Panc1 (cell line): Measurements from ENCODE around the gene P2RX3. TPM values are rescaled to one million over a fixed set of nuclear protein-coding genes. Genes with fewer than 3 reads are reported as not detected.

Experiments used
- ATAC-seq: fragments of 200-7000 bp; cut with Tn5 transposase; 2 replicates; pipeline ENCODE4 v1.9.1; 2020; ENCODE audit warnings: mild to moderate bottlenecking, moderate library complexity
- BruUV-seq: library from RNA; stranded (reverse); fragments of 400-500 nt; replicated peaks from 2 replicates; lab custom pipeline; 2021; lab: Mats Ljungman, UMichigan
- CTCF ChIA-PET: fragments of 300-600 bp; sonication (Branson Sonifier 250); formaldehyde crosslinking; loops from one replicate; lab custom pipeline; 2022; ENCODE audit warnings: antibody characterized with exemption; lab: Charles Lee
- POLR2A ChIA-PET: fragments of 300-600 bp; sonication (Branson Sonifier 250); formaldehyde crosslinking; loops from one replicate; lab custom pipeline; 2022; ENCODE audit warnings: antibody characterized with exemption; lab: Charles Lee
- DNase-seq: peaks from one replicate; pipeline ENCODE4 v3.0.0-alpha.2; 2010; ENCODE audit warnings: low read depth, low spot score
- H3K27ac ChIP-seq: 2 replicates; pipeline ENCODE4 v1.5.1; 2011; ENCODE audit warnings: mild to moderate bottlenecking, low read length, inconsistent platforms
- H3K27me3 ChIP-seq: fragments of 200-500 bp; sonication (Bioruptor generic); 2 replicates; pipeline ENCODE4 v1.6.0; 2014; ENCODE audit warnings: low read length, inconsistent platforms; ENCODE audit not compliant: control insufficient read depth, insufficient read depth
- H3K36me3 ChIP-seq: fragments of 200-500 bp; sonication (Bioruptor generic); 2 replicates; pipeline ENCODE4 v1.5.1; 2014; ENCODE audit warnings: inconsistent platforms, mild to moderate bottlenecking, low read length, moderate library complexity; ENCODE audit not compliant: control insufficient read depth, insufficient read depth
- H3K4me1 ChIP-seq: 2 replicates; pipeline ENCODE4 v1.5.1; 2011; ENCODE audit warnings: inconsistent platforms, mild to moderate bottlenecking, low read length, moderate library complexity; ENCODE audit not compliant: control insufficient read depth, insufficient read depth
- H3K4me3 ChIP-seq, 2 experiments: 2 replicates each; pipeline ENCODE4 v1.5.1; 2011 to 2012; ENCODE audit warnings: low read depth in 2 of 2, low read length in 2 of 2, mild to moderate bottlenecking in 2 of 2, inconsistent platforms in 1 of 2, moderate library complexity in 1 of 2
- H3K9me3 ChIP-seq: fragments of 200-500 bp; sonication (Bioruptor generic); 2 replicates; pipeline ENCODE4 v1.5.1; 2014; ENCODE audit warnings: low read depth, mild to moderate bottlenecking, inconsistent platforms, low read length, moderate library complexity; ENCODE audit not compliant: control insufficient read depth, insufficient read depth
- CTCF ChIP-seq: fragments of 450-650 bp; IDR thresholded peaks from 2 replicates; pipeline ENCODE4 v1.5.1; 2017; ENCODE audit warnings: mild to moderate bottlenecking
- POLR2AphosphoS5 ChIP-seq: IDR thresholded peaks from 2 replicates; pipeline ENCODE4 v1.6.1; 2012; ENCODE audit warnings: mild to moderate bottlenecking, low read depth, low read length, moderate library complexity
- REST ChIP-seq, 2 experiments: IDR thresholded peaks; 2 replicates each; pipeline ENCODE4 v1.6.1; 2011 to 2012; ENCODE audit warnings: low read depth in 2 of 2, control low read depth in 1 of 2, low read length in 1 of 2, mild to moderate bottlenecking in 1 of 2, moderate library complexity in 1 of 2; ENCODE audit not compliant: insufficient read depth in 1 of 2
- SIN3A ChIP-seq: IDR thresholded peaks from 2 replicates; pipeline ENCODE4 v1.6.1; 2012; ENCODE audit warnings: low read depth, mild to moderate bottlenecking, low read length, moderate library complexity, borderline replicate concordance; ENCODE audit not compliant: insufficient read depth
- TCF7L2 ChIP-seq: IDR thresholded peaks from 2 replicates; pipeline ENCODE4 v1.6.1; 2011; ENCODE audit warnings: mild to moderate bottlenecking, low read depth, low read length, inconsistent platforms
- in situ Hi-C: cut with HindIII; loops from 2 replicates; pipeline ENCODE4 v1.10.0; 2016; ENCODE audit warnings: low sequenced_read_pairs, low pct_unique_long_range_greater_than_20kb
- intact Hi-C: fragments of 100-400 bp; cut with micrococcal nuclease; formaldehyde crosslinking; loops from one replicate; pipeline ENCODE4 v1.10.0; 2022; ENCODE audit not compliant: unreplicated experiment
- total RNA-seq: library from RNA; stranded (reverse); gene quantifications from one replicate; pipeline ENCODE4 v1.2.1, GENCODE V29; 2021; ENCODE audit not compliant: unreplicated experiment

The P2RX3 gene
- total RNA-seq, 1 experiment from 2014 or later = not detected

- Histone ChIP-seq H3K27ac (no peak overlapping the region), H3K36me3 (no peaks in the 10 kb centered on the region), H3K4me1 (peaks cover 3% of the 10 kb centered on the region; the same call in 1 of the 2 replicates), H3K4me3 (no peak overlapping the region), H3K9me3 (no peaks in the 10 kb centered on the region), H3K27me3 (peaks cover 20% of the 10 kb centered on the region)
- no TSS peak for BruUV-seq
- ATAC-seq (no peak), DNase-seq (no peak)
- ChIA-PET CTCF (no interaction called here), POLR2A (no interaction called here)
- intact Hi-C loops = no loop called here
- TF ChIP-seq REST (IDR thresholded peaks at IDR 0.05; ENCODE audit: insufficient read depth in 1 of 2, low read depth in 2 of 2, low read length in 1 of 2) (no peak), TCF7L2 (no peak), SIN3A (no peak), CTCF (no peak), POLR2AphosphoS5 (no peak)
- in situ Hi-C loops = no loop called here
These were observed 59.3 kb downstream of the P2RX3 start for GRCh38 chr11:57397394-57397990.

DNA sequence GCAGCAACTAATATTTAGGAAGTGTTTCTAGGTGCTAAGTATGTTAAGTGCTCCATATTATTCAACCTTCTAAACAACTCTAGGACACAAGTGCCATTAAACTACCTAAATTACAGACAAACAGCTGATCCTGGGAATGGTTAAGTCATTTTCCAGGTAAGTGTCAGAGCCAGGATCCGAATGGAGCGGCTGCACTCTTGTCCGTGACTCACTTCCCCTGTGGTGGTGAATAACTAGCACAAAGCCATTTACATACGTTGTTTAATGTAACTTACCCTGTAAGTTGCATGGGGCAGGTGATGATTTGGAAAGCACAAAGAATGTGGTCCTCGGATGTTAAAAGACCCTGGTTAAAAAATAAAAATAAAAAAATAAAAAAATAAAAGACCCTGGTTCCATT, 61.1 kb downstream of the P2RX3 start:
- no TSS peak for BruUV-seq
- no peaks in the 10 kb centered on the region for H3K9me3 ChIP-seq
- intact Hi-C loops (no loop called here), in situ Hi-C loops (no loop called here)
- H3K4me1 ChIP-seq = peaks cover 3% of the 10 kb centered on the region; the same call in 1 of the 2 replicates
- DNase-seq (no peak), ATAC-seq (no peak)
- H3K4me3 ChIP-seq = no peak overlapping the region
- H3K27me3 ChIP-seq = peaks cover 18% of the 10 kb centered on the region
- CTCF ChIA-PET = no interaction called here
- POLR2A ChIA-PET = interaction anchor here (0.8 kb wide), 1 partner anchor 31 kb away, joined by 3 read pairs; no protein-coding TSS in a partner anchor
- H3K27ac ChIP-seq = no peak overlapping the region
- TF ChIP-seq REST (IDR thresholded peaks at IDR 0.05; ENCODE audit: insufficient read depth in 1 of 2, low read depth in 2 of 2, low read length in 1 of 2) (no peak), TCF7L2 (no peak), POLR2AphosphoS5 (no peak), CTCF (no peak), SIN3A (no peak)
- no peaks in the 10 kb centered on the region for H3K36me3 ChIP-seq
